GM23248 (cell line): ENCODE measurements around the gene EEF2KMT.
"Not testable (repeated sequence)": the region's sequence is repeated elsewhere in the genome, so short reads cannot be mapped to it uniquely, and the experiment has no call there.

Experiments
- EZH2 ChIP-seq: fragments of 200-600 bp; sonication (generic); IDR thresholded peaks from 2 replicates; pipeline ENCODE4 v1.6.1; 2018; ENCODE audit warnings: antibody characterized with exemption, mild to moderate bottlenecking; ENCODE audit not compliant: insufficient read depth, poor library complexity, severe bottlenecking
- EZH2phosphoT487 ChIP-seq: fragments of 200-600 bp; sonication (generic); IDR thresholded peaks from 2 replicates; pipeline ENCODE4 v1.6.1; 2018; ENCODE audit warnings: antibody characterized with exemption, moderate library complexity, mild to moderate bottlenecking, low read depth; ENCODE audit not compliant: insufficient read depth

GRCh38 chr16:5044581-5044980 lies 53.0 kb downstream of the EEF2KMT start:
- not testable (repeated sequence) for TF ChIP-seq EZH2phosphoT487, EZH2
